H1 (cell line): ENCODE data around the gene CDPF1. TPM values are rescaled to one million over a fixed set of nuclear protein-coding genes. Genes with fewer than 3 reads are reported as not detected.

ENCODE experiments used
- CTCF ChIA-PET: fragments of 300-600 bp; sonication (Branson Sonifier 250); formaldehyde crosslinking; loops from one replicate; lab custom pipeline; 2021; ENCODE audit not compliant: partially characterized antibody; lab: Charles Lee
- POLR2A ChIA-PET: fragments of 300-600 bp; sonication (Branson Sonifier 250); formaldehyde crosslinking; loops from one replicate; lab custom pipeline; 2021; ENCODE audit warnings: inconsistent platforms; ENCODE audit not compliant: partially characterized antibody; lab: Charles Lee
- DNase-seq, 2 experiments: peaks; one replicate each; pipeline versions ENCODE4 v3.0.0 to v3.0.0-alpha.2; 2010 to 2022; ENCODE audit warnings: low spot score in 2 of 2, low read depth in 1 of 2, mixed read lengths in 1 of 2
- FAIRE-seq: peaks from 2 replicates; lab custom pipeline; 2011; peaks lifted over from hg19 to GRCh38; lab: Jason Lieb, UNC
- H2AFZ ChIP-seq: 2 replicates; pipeline ENCODE4 v1.8.1; 2012; ENCODE audit warnings: low read length, inconsistent platforms
- H2AK5ac ChIP-seq: 2 replicates; pipeline ENCODE4 v1.6.1; 2013; ENCODE audit warnings: low read depth, low read length
- H2BK120ac ChIP-seq: replicated peaks from 2 replicates; pipeline ENCODE3; 2013; ENCODE audit warnings: low read depth, low read length, inconsistent platforms
- H2BK12ac ChIP-seq: 2 replicates; pipeline ENCODE4 v1.6.1; 2013; ENCODE audit warnings: low read depth, low read length
- H2BK15ac ChIP-seq: 2 replicates; pipeline ENCODE4 v1.6.1; 2013; ENCODE audit warnings: low read length
- H2BK20ac ChIP-seq: 2 replicates; pipeline ENCODE4 v1.6.1; 2013; ENCODE audit warnings: low read length
- H2BK5ac ChIP-seq: 2 replicates; pipeline ENCODE4 v1.6.1; 2013; ENCODE audit warnings: low read depth, low read length
- H3K14ac ChIP-seq: 2 replicates; pipeline ENCODE4 v1.6.1; 2013; ENCODE audit warnings: inconsistent platforms; ENCODE audit not compliant: insufficient read length
- H3K18ac ChIP-seq: 2 replicates; pipeline ENCODE4 v1.6.1; 2013; ENCODE audit warnings: low read length; ENCODE audit errors: extremely low read depth
- H3K23ac ChIP-seq: 2 replicates; pipeline ENCODE4 v1.6.1; 2013; ENCODE audit warnings: inconsistent platforms; ENCODE audit not compliant: insufficient read length
- H3K23me2 ChIP-seq: 2 replicates; pipeline ENCODE4 v1.6.1; 2013; ENCODE audit warnings: low read depth, low read length
- H3K27ac ChIP-seq: 2 replicates; pipeline ENCODE4 v1.6.1; 2011; ENCODE audit warnings: low read depth, low read length, inconsistent platforms
- H3K27me3 ChIP-seq, 4 experiments: replicated peaks in 1 of 4; 1 replicate in 1 of 4; 2 replicates in 3 of 4; pipeline versions ENCODE4 v1.6.1 to v1.8.1; 2011 to 2013; ENCODE audit warnings: low read length in 3 of 4, mild to moderate bottlenecking in 3 of 4, inconsistent platforms in 2 of 4, mixed read lengths in 2 of 4, moderate library complexity in 1 of 4; ENCODE audit not compliant: control insufficient read depth in 3 of 4, insufficient read depth in 3 of 4; ENCODE audit errors: extremely low read depth in 1 of 4
- H3K36me3 ChIP-seq, 4 experiments: 2 replicates each; pipeline versions ENCODE4 v1.6.1 to v1.8.1; 2011 to 2013; ENCODE audit warnings: mild to moderate bottlenecking in 4 of 4, low read length in 3 of 4, moderate library complexity in 2 of 4, control low read depth in 1 of 4, inconsistent platforms in 1 of 4; ENCODE audit not compliant: insufficient read depth in 4 of 4, control insufficient read depth in 2 of 4
- H3K4ac ChIP-seq: replicated peaks from 2 replicates; pipeline ENCODE3; 2013; ENCODE audit warnings: low read length, low read depth, mixed read lengths, inconsistent platforms; ENCODE audit not compliant: insufficient read length
- H3K4me1 ChIP-seq, 4 experiments: replicated peaks in 1 of 4; 1 replicate in 1 of 4; 2 replicates in 3 of 4; pipeline versions ENCODE4 v1.6.1 to v1.8.1; 2011 to 2013; ENCODE audit warnings: low read length in 3 of 4, inconsistent platforms in 2 of 4, mixed read lengths in 1 of 4; ENCODE audit not compliant: insufficient read depth in 4 of 4, control insufficient read depth in 3 of 4
- H3K4me2 ChIP-seq, 2 experiments: 2 replicates each; pipeline versions ENCODE4 v1.6.1 to v1.8.1; 2011 to 2013; ENCODE audit warnings: low read depth in 2 of 2, low read length in 2 of 2, control low read depth in 1 of 2, inconsistent platforms in 1 of 2, mild to moderate bottlenecking in 1 of 2; ENCODE audit not compliant: insufficient read depth in 1 of 2
- H3K4me3 ChIP-seq, 4 experiments: fragments of 200-600, 300-600 bp in 1 of 4; sonication (generic), shearing (Covaris generic), sonication (Bioruptor Twin) in 1 of 4; 2 replicates each; pipeline versions ENCODE4 v1.5.1 to v1.8.1; 2011 to 2016; ENCODE audit warnings: low read length in 4 of 4, low read depth in 3 of 4, control low read depth in 2 of 4, inconsistent platforms in 2 of 4, mild to moderate bottlenecking in 2 of 4, mixed read lengths in 1 of 4, moderate library complexity in 1 of 4; ENCODE audit not compliant: insufficient read depth in 2 of 4; ENCODE audit errors: extremely low read depth in 1 of 4
- H3K56ac ChIP-seq: replicated peaks from 2 replicates; pipeline ENCODE3; 2013; ENCODE audit warnings: low read depth, mild to moderate bottlenecking, mixed read lengths, low read length, inconsistent platforms; ENCODE audit not compliant: insufficient read length
- H3K79me1 ChIP-seq: 2 replicates; pipeline ENCODE4 v1.6.1; 2013; ENCODE audit warnings: low read depth, low read length, control low read depth
- H3K79me2 ChIP-seq, 2 experiments: 2 replicates each; pipeline versions ENCODE4 v1.6.1 to v1.8.1; 2012 to 2013; ENCODE audit warnings: low read length in 2 of 2, mild to moderate bottlenecking in 2 of 2, inconsistent platforms in 1 of 2; ENCODE audit not compliant: insufficient read depth in 2 of 2, control insufficient read depth in 1 of 2
- H3K9ac ChIP-seq, 4 experiments: replicated peaks in 1 of 4; 1 replicate in 1 of 4; 2 replicates in 3 of 4; pipeline versions ENCODE4 v1.6.1 to v1.8.1; 2011 to 2013; ENCODE audit warnings: low read depth in 3 of 4, low read length in 3 of 4, control low read depth in 2 of 4, mild to moderate bottlenecking in 2 of 4, moderate library complexity in 2 of 4, inconsistent platforms in 1 of 4; ENCODE audit errors: extremely low read depth in 1 of 4
- H3K9me3 ChIP-seq, 2 experiments: 2 replicates each; pipeline versions ENCODE4 v1.6.1 to v1.8.1; 2012 to 2013; ENCODE audit warnings: mild to moderate bottlenecking in 2 of 2, moderate library complexity in 2 of 2, control low read depth in 1 of 2, inconsistent platforms in 1 of 2, low read depth in 1 of 2, low read length in 1 of 2, mixed read lengths in 1 of 2; ENCODE audit not compliant: insufficient read depth in 2 of 2
- H4K20me1 ChIP-seq, 2 experiments: replicated peaks in 1 of 2; 2 replicates each; pipeline versions ENCODE3 to v1.8.1; 2011 to 2013; ENCODE audit warnings: inconsistent platforms in 2 of 2, low read length in 2 of 2, mild to moderate bottlenecking in 1 of 2; ENCODE audit not compliant: insufficient read depth in 2 of 2, control insufficient read depth in 1 of 2
- H4K5ac ChIP-seq: 2 replicates; pipeline ENCODE4 v1.6.1; 2013; ENCODE audit warnings: low read length, low read depth, mixed read lengths, inconsistent platforms; ENCODE audit not compliant: insufficient read length
- H4K8ac ChIP-seq: 2 replicates; pipeline ENCODE4 v1.8.0; 2013; ENCODE audit warnings: mild to moderate bottlenecking, moderate library complexity, low read length, inconsistent platforms; ENCODE audit not compliant: insufficient read depth; ENCODE audit errors: extremely low read depth
- H4K91ac ChIP-seq: replicated peaks from 2 replicates; pipeline ENCODE3; 2013; ENCODE audit warnings: low read length, mixed read lengths, inconsistent platforms; ENCODE audit not compliant: insufficient read length
- BACH1 ChIP-seq: IDR thresholded peaks from 2 replicates; pipeline ENCODE4 v1.6.1; 2012; ENCODE audit warnings: low read length, improper control_type of control experiment
- BCL11A ChIP-seq, 2 experiments: IDR thresholded peaks; one replicate each; pipeline ENCODE4 v1.6.1; 2011; ENCODE audit warnings: low read depth in 2 of 2, low read length in 2 of 2, mild to moderate bottlenecking in 2 of 2
- CBX5 ChIP-seq: fragments of 300-800, 300-1000 bp; sonication (generic); IDR thresholded peaks from 2 replicates; pipeline ENCODE4 v1.7.1; 2016; ENCODE audit warnings: antibody characterized with exemption, low read length, low read depth
- GABPA ChIP-seq: IDR thresholded peaks from 2 replicates; pipeline ENCODE4 v1.6.1; 2011; ENCODE audit warnings: mild to moderate bottlenecking, low read length, moderate library complexity, borderline replicate concordance; ENCODE audit not compliant: insufficient read depth
- RFX5 ChIP-seq: IDR thresholded peaks from 2 replicates; pipeline ENCODE4 v1.6.1; 2011; ENCODE audit warnings: low read depth, low read length, improper control_type of control experiment, borderline replicate concordance
- RXRA ChIP-seq: IDR thresholded peaks from 2 replicates; pipeline ENCODE4 v1.6.1; 2011; ENCODE audit warnings: low read depth, mild to moderate bottlenecking, low read length, moderate library complexity; ENCODE audit not compliant: insufficient read depth
- SIN3A ChIP-seq, 2 experiments: IDR thresholded peaks in 1 of 2; conservative IDR thresholded peaks in 1 of 2; 2 replicates each; pipeline ENCODE4 v1.6.1; 2011 to 2012; ENCODE audit warnings: low read length in 2 of 2, improper control_type of control experiment in 1 of 2, low read depth in 1 of 2, mild to moderate bottlenecking in 1 of 2
- SP2 ChIP-seq: IDR thresholded peaks from 2 replicates; pipeline ENCODE4 v1.6.1; 2012; ENCODE audit warnings: mild to moderate bottlenecking, low read length, inconsistent platforms
- WGBS, 2 experiments: shearing (Covaris generic) in 1 of 2; methylation state at CpG; one replicate each; pipeline versions ENCODE4 v1.1.6 to v1.1.7; 2013 to 2015; ENCODE audit warnings: low lambda C conversion rate in 2 of 2, mixed read lengths in 2 of 2, inconsistent platforms in 1 of 2, low coverage in 1 of 2, missing lambda C conversion rate in 1 of 2; ENCODE audit not compliant: insufficient replicate concordance in 2 of 2, insufficient coverage in 1 of 2, insufficient read length in 1 of 2; ENCODE audit errors: extremely low coverage in 1 of 2, missing lambda C conversion rate in 1 of 2; 5-methylcytosine and 5-hydroxymethylcytosine counted together
- polyA plus RNA-seq, 7 experiments: library from polyadenylated mRNA; depleted of rRNA in 3 of 7; stranded (reverse) in 5 of 7; unstranded in 2 of 7; fragments of >200 nt in 5 of 7; fragments of 200-250 nt in 2 of 7; gene quantifications; 1 replicate in 5 of 7; 2 replicates in 1 of 7; 4 replicates in 1 of 7; pipeline versions ENCODE4 v1.2.1 to v1.2.3, GENCODE V29; 2011 to 2013; ENCODE audit warnings: missing spikeins in 2 of 7, mixed read lengths in 2 of 7
- total RNA-seq: library from RNA; stranded (reverse); fragmentation: NEBNext Ultra II Directional; extraction: Animal tissue kit (Norgen Biotek cat#: 25700); gene quantifications from 2 replicates; pipeline ENCODE4 v1.2.1, GENCODE V29; 2021
- TF ChIP-seq, protein P1 (sequence below): IDR thresholded peaks from 2 replicates; pipeline ENCODE4 v1.6.1; 2012; ENCODE audit warnings: low read length, inconsistent platforms
- TF ChIP-seq, protein P2 (sequence below): IDR thresholded peaks from 2 replicates; pipeline ENCODE4 v1.6.1; 2011; ENCODE audit warnings: low read depth, mild to moderate bottlenecking, low read length; ENCODE audit not compliant: insufficient read depth

The CDPF1 gene
- total and polyA plus RNA-seq, 2 of the 8 experiments (the other 6 are each of a cell fraction or from before 2014, with no cell fraction given), result 9.7 to 13.7 TPM

GRCh38 chr22:46293577-46294260, 43.6 kb upstream of the CDPF1 start:
- Histone ChIP-seq H3K4ac (no peak overlapping the region), H3K23me2 (peaks cover 14% of the 10 kb centered on the region), H3K18ac (no peak overlapping the region), H4K91ac (no peak overlapping the region), H3K23ac (no peak overlapping the region), H2BK5ac (no peak overlapping the region), H2BK120ac (no peak overlapping the region), H3K36me3 (peaks cover 0 to 3% (median under 1%) of the 10 kb centered on the region in 4 experiments; a peak in 2 of 8 replicates), H3K4me2 (no peak overlapping the region), H4K8ac (no peak overlapping the region), H3K4me1 (peaks cover 4 to 11% (median 5%) of the 10 kb centered on the region in 4 experiments; a peak in 4 of 7 replicates), H3K79me1 (no peaks in the 10 kb centered on the region; the same call in none of the 2 replicates), H3K27me3 (no peaks in the 10 kb centered on the region), H2AFZ (no peak overlapping the region), H3K56ac (no peak overlapping the region), H3K27ac (no peak overlapping the region), H4K5ac (no peak overlapping the region), H3K4me3 (no peak overlapping the region), H2BK20ac (no peak overlapping the region), H3K14ac (no peak overlapping the region), H3K9ac (no peak overlapping the region), H3K9me3 (no peaks in the 10 kb centered on the region), H2AK5ac (no peak overlapping the region), H4K20me1 (peaks cover 0 to 2% of the 10 kb centered on the region in 2 experiments), H3K79me2 (no peaks in the 10 kb centered on the region), H2BK15ac (no peak overlapping the region), H2BK12ac (no peak overlapping the region)
- no peak for FAIRE-seq
- WGBS, 2 experiments, result 85% methylated on average over 11 of the region's 11 CpGs; no CpG with 5 or more reads in 1 of the 2 experiments
- no peak for DNase-seq
- CTCF ChIA-PET, result interaction anchor here (0.9 kb wide), 1 partner anchor 31 kb away, joined by 3 read pairs; no protein-coding TSS in a partner anchor
- POLR2A ChIA-PET, result no interaction called here
- TF ChIP-seq RXRA (no peak), RFX5 (no peak), CBX5 (no peak), GABPA (no peak), SP2 (no peak), BCL11A (IDR thresholded peaks at IDR 0.05; ENCODE audit: low read depth in 2 of 2, low read length in 2 of 2) (no peak), SIN3A (conservative IDR thresholded peaks at IDR 0.05 in 1 of 2, IDR thresholded peaks at IDR 0.05 in 1 of 2; ENCODE audit: low read depth in 1 of 2, low read length in 2 of 2) (no peak), BACH1 (no peak)
- TF ChIP-seq, protein P1, sequence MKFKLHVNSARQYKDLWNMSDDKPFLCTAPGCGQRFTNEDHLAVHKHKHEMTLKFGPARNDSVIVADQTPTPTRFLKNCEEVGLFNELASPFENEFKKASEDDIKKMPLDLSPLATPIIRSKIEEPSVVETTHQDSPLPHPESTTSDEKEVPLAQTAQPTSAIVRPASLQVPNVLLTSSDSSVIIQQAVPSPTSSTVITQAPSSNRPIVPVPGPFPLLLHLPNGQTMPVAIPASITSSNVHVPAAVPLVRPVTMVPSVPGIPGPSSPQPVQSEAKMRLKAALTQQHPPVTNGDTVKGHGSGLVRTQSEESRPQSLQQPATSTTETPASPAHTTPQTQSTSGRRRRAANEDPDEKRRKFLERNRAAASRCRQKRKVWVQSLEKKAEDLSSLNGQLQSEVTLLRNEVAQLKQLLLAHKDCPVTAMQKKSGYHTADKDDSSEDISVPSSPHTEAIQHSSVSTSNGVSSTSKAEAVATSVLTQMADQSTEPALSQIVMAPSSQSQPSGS, result no peak
- TF ChIP-seq, protein P2, sequence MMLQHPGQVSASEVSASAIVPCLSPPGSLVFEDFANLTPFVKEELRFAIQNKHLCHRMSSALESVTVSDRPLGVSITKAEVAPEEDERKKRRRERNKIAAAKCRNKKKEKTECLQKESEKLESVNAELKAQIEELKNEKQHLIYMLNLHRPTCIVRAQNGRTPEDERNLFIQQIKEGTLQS, result no peak
